Suprapubic skin (tissue), 4 donors: ENCODE results near the gene IFI16.

Source experiments
- EP300 ChIP-seq: sonication (generic); formaldehyde crosslinking; IDR thresholded peaks from one replicate; pipeline ENCODE4 v1.6.1; 2017; ENCODE audit warnings: antibody characterized with exemption
- POLR2AphosphoS5 ChIP-seq, 3 donors: sonication (generic); formaldehyde crosslinking; IDR thresholded peaks; one replicate each; pipeline ENCODE4 v1.6.1; 2017; ENCODE audit warnings: antibody characterized with exemption in 3 of 3

DNA sequence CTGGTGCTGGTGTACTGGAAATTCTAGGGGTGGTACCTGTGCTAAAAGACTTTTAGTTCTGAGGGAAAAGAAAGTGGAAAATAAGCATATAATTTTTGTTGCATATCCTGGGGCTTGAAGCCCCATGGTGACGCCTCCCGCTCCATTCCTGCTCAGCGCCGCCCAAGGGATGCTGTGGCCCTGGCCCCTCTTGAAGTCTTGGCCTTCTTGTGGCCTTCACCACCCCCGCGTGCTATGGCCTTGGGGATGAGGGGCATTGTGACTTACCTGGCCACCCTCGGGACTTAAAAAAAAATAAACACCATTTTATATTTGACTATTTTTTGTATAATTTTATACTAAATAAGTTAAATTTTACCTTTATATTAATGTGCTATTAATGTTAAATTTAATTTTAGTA lies 15.3 kb downstream of the IFI16 start:
- TF ChIP-seq POLR2AphosphoS5 (IDR thresholded peaks at IDR 0.05): no peak
- no peak for TF ChIP-seq EP300
